ENCODE data around the gene GPHB5. TPM values are rescaled to one million over a fixed set of nuclear protein-coding genes. Genes with fewer than 3 reads are reported as not detected.

Gene GPHB5
- total RNA-seq, 1 experiment from 2014 or later, result not detected

- DNase-seq (ENCODE audit: low read depth, low spot score) (no peak), ATAC-seq (no peak)
- Histone ChIP-seq H3K9me3 (ENCODE audit: control insufficient read depth in 1 of 2, insufficient read depth in 1 of 2, low read depth in 1 of 2, low read length in 2 of 2) (no peaks in the 10 kb centered on the region), H3K9me2 (ENCODE audit: insufficient read depth) (no peaks in the 10 kb centered on the region), H3K27me3 (ENCODE audit: insufficient read depth, low read length) (peaks cover 26% of the 10 kb centered on the region), H3K9ac (ENCODE audit: low read length) (no peak overlapping the region), H3K36me3 (ENCODE audit: control insufficient read depth in 1 of 2, insufficient read depth in 2 of 2, low read length in 2 of 2) (no peaks in the 10 kb centered on the region), H3K4me3 (replicated peaks in 1 of 2; ENCODE audit: low read depth in 1 of 2, low read length in 2 of 2) (no peak overlapping the region), H3K27ac (ENCODE audit: low read depth, low read length) (no peak overlapping the region), H2AFZ (ENCODE audit: low read depth, low read length, poor library complexity, severe bottlenecking) (no peak overlapping the region), H3K79me2 (ENCODE audit: insufficient read depth, low read length) (no peaks in the 10 kb centered on the region), H3K4me1 (ENCODE audit: control insufficient read depth in 1 of 2, insufficient read depth in 2 of 2, low read length in 2 of 2) (no peaks in the 10 kb centered on the region), H4K20me1 (ENCODE audit: insufficient read depth) (no peaks in the 10 kb centered on the region), H3K4me2 (ENCODE audit: low read length) (no peak overlapping the region)
- ChIA-PET RAD21 (ENCODE audit: low non-redundant PET in 1 of 2, low total read pairs in 2 of 2, uncharacterized antibody in 2 of 2, unreplicated experiment in 2 of 2) (no interaction called here), POLR2A (no interaction called here), CTCF (no interaction called here)
- TF ChIP-seq YY1 (IDR thresholded peaks at IDR 0.05; ENCODE audit: extremely low read depth, insufficient replicate concordance, low read depth, low read length), result no peak
- no peak for TF ChIP-seq ZFX (IDR thresholded peaks at IDR 0.05)
- TF ChIP-seq ATF3 (IDR thresholded peaks at IDR 0.05), result no peak
- TF ChIP-seq FOSL1 (IDR thresholded peaks at IDR 0.05; ENCODE audit: low read depth), result no peak
- no peak for TF ChIP-seq POLR2AphosphoS5 (IDR thresholded peaks at IDR 0.05; ENCODE audit: low read depth, low read length)
- TF ChIP-seq ZNF274 (IDR thresholded peaks at IDR 0.05; ENCODE audit: low read depth, low read length), result no peak
- no peak for TF ChIP-seq ZBTB33 (IDR thresholded peaks at IDR 0.05; ENCODE audit: extremely low read depth, insufficient replicate concordance, low read length)
- no peak for TF ChIP-seq CEBPB (IDR thresholded peaks at IDR 0.05; ENCODE audit: low read depth)
- no peak for TF ChIP-seq CBX3 (IDR thresholded peaks at IDR 0.05; ENCODE audit: low read depth)
- no peak for TF ChIP-seq EGR1 (IDR thresholded peaks at IDR 0.05; ENCODE audit: low read depth)
- no peak for TF ChIP-seq CTCF (IDR thresholded peaks at IDR 0.05 in 2 of 3, conservative IDR thresholded peaks at IDR 0.05 in 1 of 3; ENCODE audit: borderline replicate concordance in 1 of 3, insufficient read depth in 1 of 3, low read depth in 2 of 3, low read length in 2 of 3)
- TF ChIP-seq SRF (IDR thresholded peaks at IDR 0.05; ENCODE audit: low read depth), result no peak
- TF ChIP-seq RAD21 (IDR thresholded peaks at IDR 0.05; ENCODE audit: low read depth), result no peak
- TF ChIP-seq SP1 (IDR thresholded peaks at IDR 0.05; ENCODE audit: low read depth), result no peak
- intact Hi-C loops (cut with micrococcal nuclease), result loop anchor here (10.0 kb wide), 1 partner anchor 1378 kb away; no protein-coding TSS in a partner anchor
- BruUV-seq (replicated peaks), result no TSS peak
Measured at GRCh38 chr14:63273129-63273528, 45.6 kb downstream of the GPHB5 start.
